PC-9 (cell line): ENCODE measurements around the gene TTC28. TPM values are rescaled to one million over a fixed set of nuclear protein-coding genes. Genes with fewer than 3 reads are reported as not detected.

Source experiments
- BruUV-seq: library from RNA; stranded (reverse); fragments of 400-500 nt; replicated peaks from 2 replicates; lab custom pipeline; 2021; lab: Mats Ljungman, UMichigan
- CTCF ChIA-PET: fragments of 300-600 bp; sonication (Branson Sonifier 250); formaldehyde crosslinking; loops from one replicate; lab custom pipeline; 2022; ENCODE audit warnings: antibody characterized with exemption; lab: Charles Lee
- POLR2A ChIA-PET: fragments of 300-600 bp; sonication (Branson Sonifier 250); formaldehyde crosslinking; loops from one replicate; lab custom pipeline; 2022; ENCODE audit warnings: antibody characterized with exemption; ENCODE audit not compliant: unreplicated experiment; lab: Charles Lee
- DNase-seq, 2 experiments: peaks; one replicate each; pipeline versions ENCODE4 v3.0.0 to v3.0.0-alpha.2; 2015 to 2022; ENCODE audit warnings: mixed read lengths in 1 of 2
- H2AFZ ChIP-seq: fragments of 200-600 bp; sonication (generic); 2 replicates; pipeline ENCODE4 v1.8.1; 2017; ENCODE audit warnings: antibody characterized with exemption
- H3F3A ChIP-seq: fragments of 200-600 bp; sonication (generic); 2 replicates; pipeline ENCODE4 v1.8.1; 2017; ENCODE audit warnings: antibody characterized with exemption, mild to moderate bottlenecking, low read depth; ENCODE audit not compliant: insufficient read depth
- H3K27ac ChIP-seq: fragments of 200-600 bp; sonication (generic); 2 replicates; pipeline ENCODE4 v1.6.1; 2016; ENCODE audit warnings: mixed run types
- H3K27me3 ChIP-seq: fragments of 200-600 bp; sonication (generic); 2 replicates; pipeline ENCODE4 v1.6.1; 2016; ENCODE audit warnings: low read depth, mixed run types; ENCODE audit not compliant: insufficient read depth
- H3K36me3 ChIP-seq: fragments of 200-600 bp; sonication (generic); 2 replicates; pipeline ENCODE4 v1.6.1; 2016; ENCODE audit warnings: low read depth, mixed run types
- H3K4me1 ChIP-seq: fragments of 200-600 bp; sonication (generic); replicated peaks from 2 replicates; pipeline ENCODE4 v1.6.1; 2016; ENCODE audit warnings: mixed run types; ENCODE audit not compliant: insufficient read depth
- H3K4me2 ChIP-seq: fragments of 200-600 bp; sonication (generic); 2 replicates; pipeline ENCODE4 v1.6.1; 2017; ENCODE audit warnings: mixed run types
- H3K4me3 ChIP-seq: fragments of 200-600 bp; sonication (generic); 2 replicates; pipeline ENCODE4 v1.6.1; 2016; ENCODE audit warnings: mixed run types
- H3K79me2 ChIP-seq: fragments of 200-600 bp; sonication (generic); 2 replicates; pipeline ENCODE4 v1.6.1; 2017; ENCODE audit warnings: low read depth, mixed run types
- H3K9me2 ChIP-seq: fragments of 200-600 bp; sonication (generic); 2 replicates; pipeline ENCODE4 v1.8.1; 2017; ENCODE audit warnings: mild to moderate bottlenecking; ENCODE audit not compliant: insufficient read depth
- H3K9me3 ChIP-seq: fragments of 200-600 bp; sonication (generic); 2 replicates; pipeline ENCODE4 v1.8.1; 2016; ENCODE audit warnings: low read depth; ENCODE audit not compliant: insufficient read depth
- H4K20me1 ChIP-seq: fragments of 200-600 bp; sonication (generic); 2 replicates; pipeline ENCODE4 v1.8.1; 2017; ENCODE audit not compliant: insufficient read depth
- EZH2 ChIP-seq: fragments of 200-600 bp; sonication (generic); IDR thresholded peaks from 2 replicates; pipeline ENCODE4 v1.8.0; 2017; ENCODE audit warnings: antibody characterized with exemption, low read depth
- intact Hi-C: fragments of 100-400 bp; cut with micrococcal nuclease; formaldehyde crosslinking; loops from one replicate; pipeline ENCODE4 v1.10.0; 2022; ENCODE audit not compliant: unreplicated experiment
- total RNA-seq: library from RNA; stranded (reverse); gene quantifications from 2 replicates; pipeline ENCODE4 v1.2.3, GENCODE V29; 2021
- TF ChIP-seq, protein P1 (sequence below): fragments of 200-600 bp; sonication (generic); conservative IDR thresholded peaks from 2 replicates; pipeline ENCODE4 v1.6.1; 2017; ENCODE audit warnings: mixed run types, antibody characterized with exemption, mild to moderate bottlenecking, moderate library complexity

The TTC28 gene
- total RNA-seq, 1 experiment from 2014 or later, result 6.7 TPM

DNA sequence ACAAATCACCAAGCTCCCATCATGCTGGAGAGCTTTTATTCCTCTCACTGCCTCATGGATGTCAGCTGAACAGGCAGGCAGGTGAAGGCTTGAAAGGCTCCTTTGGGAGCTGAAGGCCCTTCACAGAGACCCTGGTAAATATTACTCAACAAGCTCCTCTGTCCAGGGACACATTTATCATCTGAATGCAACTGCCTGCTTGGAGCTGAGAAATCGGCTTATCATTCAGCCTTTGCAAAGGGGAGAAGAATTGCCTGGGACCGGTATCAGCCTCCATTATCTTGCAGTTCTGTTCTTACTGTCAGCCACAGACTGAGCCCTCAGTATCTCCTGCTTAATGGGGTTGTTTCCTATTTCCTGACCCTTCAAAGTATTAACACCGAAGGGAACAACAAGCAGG, 646.8 kb downstream of the TTC28 start:
- Histone ChIP-seq H4K20me1 (no peaks in the 10 kb centered on the region), H3K9me2 (no peaks in the 10 kb centered on the region), H2AFZ (no peak overlapping the region), H3K9me3 (no peaks in the 10 kb centered on the region), H3K4me2 (no peak overlapping the region), H3K4me3 (no peak overlapping the region), H3F3A (peaks cover 12% of the 10 kb centered on the region; the same call in 1 of the 2 replicates), H3K27me3 (no peaks in the 10 kb centered on the region), H3K79me2 (no peaks in the 10 kb centered on the region), H3K27ac (no peak overlapping the region), H3K36me3 (no peaks in the 10 kb centered on the region), H3K4me1 (peaks cover 24% of the 10 kb centered on the region)
- no TSS peak for BruUV-seq
- CTCF ChIA-PET, result no interaction called here
- POLR2A ChIA-PET, result no interaction called here
- TF ChIP-seq EZH2, result no peak
- TF ChIP-seq, protein P1, sequence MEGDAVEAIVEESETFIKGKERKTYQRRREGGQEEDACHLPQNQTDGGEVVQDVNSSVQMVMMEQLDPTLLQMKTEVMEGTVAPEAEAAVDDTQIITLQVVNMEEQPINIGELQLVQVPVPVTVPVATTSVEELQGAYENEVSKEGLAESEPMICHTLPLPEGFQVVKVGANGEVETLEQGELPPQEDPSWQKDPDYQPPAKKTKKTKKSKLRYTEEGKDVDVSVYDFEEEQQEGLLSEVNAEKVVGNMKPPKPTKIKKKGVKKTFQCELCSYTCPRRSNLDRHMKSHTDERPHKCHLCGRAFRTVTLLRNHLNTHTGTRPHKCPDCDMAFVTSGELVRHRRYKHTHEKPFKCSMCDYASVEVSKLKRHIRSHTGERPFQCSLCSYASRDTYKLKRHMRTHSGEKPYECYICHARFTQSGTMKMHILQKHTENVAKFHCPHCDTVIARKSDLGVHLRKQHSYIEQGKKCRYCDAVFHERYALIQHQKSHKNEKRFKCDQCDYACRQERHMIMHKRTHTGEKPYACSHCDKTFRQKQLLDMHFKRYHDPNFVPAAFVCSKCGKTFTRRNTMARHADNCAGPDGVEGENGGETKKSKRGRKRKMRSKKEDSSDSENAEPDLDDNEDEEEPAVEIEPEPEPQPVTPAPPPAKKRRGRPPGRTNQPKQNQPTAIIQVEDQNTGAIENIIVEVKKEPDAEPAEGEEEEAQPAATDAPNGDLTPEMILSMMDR, result no peak
- DNase-seq, result no peak
- intact Hi-C loops, result no loop called here

DNA sequence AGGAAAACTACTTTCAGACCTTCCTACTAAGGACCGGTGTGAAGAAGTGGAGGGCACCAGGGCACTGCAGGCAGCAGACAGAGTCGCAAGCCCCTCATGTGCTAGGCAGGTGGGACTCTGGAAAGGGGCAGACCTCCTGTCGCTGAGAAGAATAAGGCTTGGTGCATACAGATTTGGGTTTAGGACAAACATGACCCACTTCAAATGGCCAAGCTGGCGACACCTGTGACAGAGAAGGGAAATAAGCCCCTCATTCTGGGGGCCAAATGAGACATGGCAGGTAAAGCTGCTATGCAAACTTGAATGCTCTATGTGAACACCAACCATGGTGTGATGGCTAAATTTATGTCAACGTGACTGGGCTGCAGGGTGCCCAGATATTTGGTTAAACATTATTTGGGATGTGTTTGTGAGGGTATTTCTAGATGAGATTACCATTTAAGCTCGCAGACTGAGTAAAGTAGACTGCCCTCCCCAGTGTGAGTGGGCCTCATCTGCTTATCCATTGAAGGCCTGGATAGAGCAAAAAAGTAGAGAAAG, 648.2 kb downstream of the TTC28 start:
- H3K4me3 ChIP-seq, result no peak overlapping the region
- no peak for TF ChIP-seq EZH2
- TF ChIP-seq, protein P1, result no peak
- H3K79me2 ChIP-seq, result no peaks in the 10 kb centered on the region
- H3K36me3 ChIP-seq, result no peaks in the 10 kb centered on the region
- H3K9me2 ChIP-seq, result no peaks in the 10 kb centered on the region
- no peak overlapping the region for H2AFZ ChIP-seq
- H4K20me1 ChIP-seq, result no peaks in the 10 kb centered on the region
- no peaks in the 10 kb centered on the region for H3K27me3 ChIP-seq
- ChIA-PET POLR2A (no interaction called here), CTCF (no interaction called here)
- no TSS peak for BruUV-seq
- intact Hi-C loops, result no loop called here
- H3K4me1 ChIP-seq, result peaks cover 24% of the 10 kb centered on the region
- no peak overlapping the region for H3K4me2 ChIP-seq
- no peak overlapping the region for H3K27ac ChIP-seq
- H3F3A ChIP-seq, result peaks cover 12% of the 10 kb centered on the region; the same call in 1 of the 2 replicates
- no peak for DNase-seq
- no peaks in the 10 kb centered on the region for H3K9me3 ChIP-seq

DNA sequence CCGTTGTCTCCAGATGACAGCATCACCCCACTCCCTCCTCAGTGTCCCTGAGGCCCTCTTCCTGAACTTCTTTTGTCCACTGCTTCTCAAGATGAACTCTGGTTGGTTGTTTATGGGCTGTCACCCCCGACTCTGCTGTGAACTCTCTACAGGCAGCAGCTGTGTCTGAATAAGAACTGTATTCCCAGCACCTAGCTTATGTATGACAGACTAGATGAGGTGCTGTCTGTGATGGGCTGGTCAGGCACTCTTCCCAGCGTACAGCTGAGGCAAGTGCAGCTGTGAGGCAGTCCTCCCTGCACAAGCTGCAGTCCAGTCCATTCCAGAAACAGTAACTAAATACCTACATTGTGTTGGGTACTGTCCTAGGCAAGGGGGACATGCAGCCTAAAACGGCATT, 649.2 kb downstream of the TTC28 start:
- ChIA-PET POLR2A (no interaction called here), CTCF (no interaction called here)
- no peak for TF ChIP-seq EZH2
- TF ChIP-seq, protein P1, result no peak
- Histone ChIP-seq H3K4me2 (no peak overlapping the region), H3K36me3 (no peaks in the 10 kb centered on the region), H4K20me1 (no peaks in the 10 kb centered on the region), H3K4me3 (no peak overlapping the region), H3K9me3 (no peaks in the 10 kb centered on the region), H3K9me2 (no peaks in the 10 kb centered on the region), H3K79me2 (no peaks in the 10 kb centered on the region), H3F3A (peaks cover 12% of the 10 kb centered on the region; the same call in 1 of the 2 replicates), H2AFZ (no peak overlapping the region), H3K27me3 (no peaks in the 10 kb centered on the region), H3K4me1 (peaks cover 24% of the 10 kb centered on the region), H3K27ac (no peak overlapping the region)
- intact Hi-C loops, result no loop called here
- DNase-seq, result no peak
- no TSS peak for BruUV-seq
